Measurements from ENCODE around the gene NOB1. TPM values are rescaled to one million over a fixed set of nuclear protein-coding genes. Genes with fewer than 3 reads are reported as not detected.

The NOB1 gene
- total and polyA plus RNA-seq, 4 donors = 6.9 to 19.7 (median 12.5) TPM

DNA sequence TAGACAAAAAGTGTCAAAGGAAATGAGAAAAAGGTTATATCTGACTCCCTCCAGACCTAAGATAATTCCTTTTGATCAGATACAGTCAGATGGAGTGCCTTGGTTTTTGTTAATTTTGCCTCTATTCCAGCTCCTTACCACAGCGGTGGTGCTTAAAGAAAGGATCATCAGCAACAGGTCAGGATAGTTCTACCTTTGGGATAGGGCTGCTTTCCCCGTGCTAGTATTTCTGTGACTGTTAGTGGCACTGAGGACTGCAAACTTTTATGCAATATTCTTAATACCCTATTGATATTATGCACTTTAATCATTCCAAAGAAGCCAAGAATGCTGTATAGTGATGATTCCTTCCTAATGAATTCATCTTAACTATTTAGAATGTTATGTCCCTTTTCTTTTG is 52.9 kb downstream of the NOB1 start:
- H3K4me1 ChIP-seq (ENCODE audit: control insufficient read depth in 4 of 4, insufficient read depth in 4 of 4, low read length in 3 of 4) = no peaks in the 10 kb centered on the region
- TF ChIP-seq, protein P1, sequence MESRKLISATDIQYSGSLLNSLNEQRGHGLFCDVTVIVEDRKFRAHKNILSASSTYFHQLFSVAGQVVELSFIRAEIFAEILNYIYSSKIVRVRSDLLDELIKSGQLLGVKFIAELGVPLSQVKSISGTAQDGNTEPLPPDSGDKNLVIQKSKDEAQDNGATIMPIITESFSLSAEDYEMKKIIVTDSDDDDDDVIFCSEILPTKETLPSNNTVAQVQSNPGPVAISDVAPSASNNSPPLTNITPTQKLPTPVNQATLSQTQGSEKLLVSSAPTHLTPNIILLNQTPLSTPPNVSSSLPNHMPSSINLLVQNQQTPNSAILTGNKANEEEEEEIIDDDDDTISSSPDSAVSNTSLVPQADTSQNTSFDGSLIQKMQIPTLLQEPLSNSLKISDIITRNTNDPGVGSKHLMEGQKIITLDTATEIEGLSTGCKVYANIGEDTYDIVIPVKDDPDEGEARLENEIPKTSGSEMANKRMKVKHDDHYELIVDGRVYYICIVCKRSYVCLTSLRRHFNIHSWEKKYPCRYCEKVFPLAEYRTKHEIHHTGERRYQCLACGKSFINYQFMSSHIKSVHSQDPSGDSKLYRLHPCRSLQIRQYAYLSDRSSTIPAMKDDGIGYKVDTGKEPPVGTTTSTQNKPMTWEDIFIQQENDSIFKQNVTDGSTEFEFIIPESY (IDR thresholded peaks at IDR 0.05) = no peak
- TF ChIP-seq TAF1 (conservative IDR thresholded peaks at IDR 0.05) (no peak), FOXA1 (IDR thresholded peaks at IDR 0.05) (no peak), RXRA (IDR thresholded peaks at IDR 0.05) (no peak)
- TF ChIP-seq, protein P2, sequence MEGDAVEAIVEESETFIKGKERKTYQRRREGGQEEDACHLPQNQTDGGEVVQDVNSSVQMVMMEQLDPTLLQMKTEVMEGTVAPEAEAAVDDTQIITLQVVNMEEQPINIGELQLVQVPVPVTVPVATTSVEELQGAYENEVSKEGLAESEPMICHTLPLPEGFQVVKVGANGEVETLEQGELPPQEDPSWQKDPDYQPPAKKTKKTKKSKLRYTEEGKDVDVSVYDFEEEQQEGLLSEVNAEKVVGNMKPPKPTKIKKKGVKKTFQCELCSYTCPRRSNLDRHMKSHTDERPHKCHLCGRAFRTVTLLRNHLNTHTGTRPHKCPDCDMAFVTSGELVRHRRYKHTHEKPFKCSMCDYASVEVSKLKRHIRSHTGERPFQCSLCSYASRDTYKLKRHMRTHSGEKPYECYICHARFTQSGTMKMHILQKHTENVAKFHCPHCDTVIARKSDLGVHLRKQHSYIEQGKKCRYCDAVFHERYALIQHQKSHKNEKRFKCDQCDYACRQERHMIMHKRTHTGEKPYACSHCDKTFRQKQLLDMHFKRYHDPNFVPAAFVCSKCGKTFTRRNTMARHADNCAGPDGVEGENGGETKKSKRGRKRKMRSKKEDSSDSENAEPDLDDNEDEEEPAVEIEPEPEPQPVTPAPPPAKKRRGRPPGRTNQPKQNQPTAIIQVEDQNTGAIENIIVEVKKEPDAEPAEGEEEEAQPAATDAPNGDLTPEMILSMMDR (IDR thresholded peaks at IDR 0.05; ENCODE audit: low read depth, low read length, missing input control) = no peak
- H3K4me3 ChIP-seq (ENCODE audit: low read depth in 1 of 3, low read length in 3 of 3) = no peak overlapping the region
- peaks cover 1 to 11% (median 9%) of the 10 kb centered on the region in 4 donors for H3K36me3 ChIP-seq (ENCODE audit: control insufficient read depth in 4 of 4, insufficient read depth in 3 of 4, low read depth in 1 of 4, low read length in 3 of 4)
- DNase-seq (ENCODE audit: low spot score) = no peak
- no peaks in the 10 kb centered on the region for H3K9me3 ChIP-seq (ENCODE audit: control insufficient read depth in 4 of 4, low read length in 3 of 4)
- H3K27me3 ChIP-seq (ENCODE audit: control insufficient read depth in 4 of 4, insufficient read depth in 4 of 4, low read length in 3 of 4) = no peaks in the 10 kb centered on the region
- 96% methylated on average over 2 of the region's 2 CpGs for WGBS
- no peak overlapping the region for H3K27ac ChIP-seq (ENCODE audit: low read depth in 1 of 2, low read length in 2 of 2)
- H3K9ac ChIP-seq (ENCODE audit: low read depth in 1 of 2, low read length in 2 of 2) = no peak overlapping the region

DNA sequence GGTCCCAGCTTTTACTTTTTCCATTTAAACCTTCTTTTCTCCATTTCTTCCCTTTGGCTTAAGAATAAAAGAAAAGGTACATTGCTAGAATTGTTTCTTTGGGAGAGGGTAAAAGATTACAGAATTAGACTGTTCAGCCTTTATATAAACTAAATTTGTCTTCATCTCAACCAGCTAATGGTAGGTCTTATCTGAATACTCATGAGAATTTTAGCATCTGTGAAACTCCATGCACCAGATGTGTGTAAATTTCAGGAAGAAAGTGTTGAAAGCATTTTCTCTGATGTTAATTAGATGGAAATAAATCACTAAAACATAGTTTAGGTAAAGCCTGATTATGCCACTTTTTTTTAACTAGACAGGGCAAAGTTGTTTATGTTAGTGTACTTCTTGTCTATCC is 53.3 kb downstream of the NOB1 start:
- no peak for TF ChIP-seq FOXA1 (IDR thresholded peaks at IDR 0.05)
- TF ChIP-seq, protein P3, sequence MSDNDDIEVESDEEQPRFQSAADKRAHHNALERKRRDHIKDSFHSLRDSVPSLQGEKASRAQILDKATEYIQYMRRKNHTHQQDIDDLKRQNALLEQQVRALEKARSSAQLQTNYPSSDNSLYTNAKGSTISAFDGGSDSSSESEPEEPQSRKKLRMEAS (IDR thresholded peaks at IDR 0.05) = no peak
- no peak for TF ChIP-seq SP1 (IDR thresholded peaks at IDR 0.05)
- no peak for TF ChIP-seq RXRA (IDR thresholded peaks at IDR 0.05)
- no peak for TF ChIP-seq JUND (IDR thresholded peaks at IDR 0.05)
- TF ChIP-seq, protein P4, sequence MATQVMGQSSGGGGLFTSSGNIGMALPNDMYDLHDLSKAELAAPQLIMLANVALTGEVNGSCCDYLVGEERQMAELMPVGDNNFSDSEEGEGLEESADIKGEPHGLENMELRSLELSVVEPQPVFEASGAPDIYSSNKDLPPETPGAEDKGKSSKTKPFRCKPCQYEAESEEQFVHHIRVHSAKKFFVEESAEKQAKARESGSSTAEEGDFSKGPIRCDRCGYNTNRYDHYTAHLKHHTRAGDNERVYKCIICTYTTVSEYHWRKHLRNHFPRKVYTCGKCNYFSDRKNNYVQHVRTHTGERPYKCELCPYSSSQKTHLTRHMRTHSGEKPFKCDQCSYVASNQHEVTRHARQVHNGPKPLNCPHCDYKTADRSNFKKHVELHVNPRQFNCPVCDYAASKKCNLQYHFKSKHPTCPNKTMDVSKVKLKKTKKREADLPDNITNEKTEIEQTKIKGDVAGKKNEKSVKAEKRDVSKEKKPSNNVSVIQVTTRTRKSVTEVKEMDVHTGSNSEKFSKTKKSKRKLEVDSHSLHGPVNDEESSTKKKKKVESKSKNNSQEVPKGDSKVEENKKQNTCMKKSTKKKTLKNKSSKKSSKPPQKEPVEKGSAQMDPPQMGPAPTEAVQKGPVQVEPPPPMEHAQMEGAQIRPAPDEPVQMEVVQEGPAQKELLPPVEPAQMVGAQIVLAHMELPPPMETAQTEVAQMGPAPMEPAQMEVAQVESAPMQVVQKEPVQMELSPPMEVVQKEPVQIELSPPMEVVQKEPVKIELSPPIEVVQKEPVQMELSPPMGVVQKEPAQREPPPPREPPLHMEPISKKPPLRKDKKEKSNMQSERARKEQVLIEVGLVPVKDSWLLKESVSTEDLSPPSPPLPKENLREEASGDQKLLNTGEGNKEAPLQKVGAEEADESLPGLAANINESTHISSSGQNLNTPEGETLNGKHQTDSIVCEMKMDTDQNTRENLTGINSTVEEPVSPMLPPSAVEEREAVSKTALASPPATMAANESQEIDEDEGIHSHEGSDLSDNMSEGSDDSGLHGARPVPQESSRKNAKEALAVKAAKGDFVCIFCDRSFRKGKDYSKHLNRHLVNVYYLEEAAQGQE (IDR thresholded peaks at IDR 0.05) = no peak
- TF ChIP-seq HNF4A (conservative IDR thresholded peaks at IDR 0.05) = no peak
- no peak for TF ChIP-seq HNF4G (IDR thresholded peaks at IDR 0.05)
- no peak for TF ChIP-seq TAF1 (conservative IDR thresholded peaks at IDR 0.05)
- Histone ChIP-seq H3K9ac (ENCODE audit: low read depth in 1 of 2, low read length in 2 of 2) (no peak overlapping the region), H3K9me3 (ENCODE audit: control insufficient read depth in 4 of 4, low read length in 3 of 4) (no peaks in the 10 kb centered on the region), H3K27me3 (ENCODE audit: control insufficient read depth in 4 of 4, insufficient read depth in 4 of 4, low read length in 3 of 4) (no peaks in the 10 kb centered on the region), H3K36me3 (ENCODE audit: control insufficient read depth in 4 of 4, insufficient read depth in 3 of 4, low read depth in 1 of 4, low read length in 3 of 4) (peaks cover 1 to 13% (median 12%) of the 10 kb centered on the region in 4 donors), H3K27ac (ENCODE audit: low read depth in 1 of 2, low read length in 2 of 2) (no peak overlapping the region), H3K4me3 (ENCODE audit: low read depth in 1 of 3, low read length in 3 of 3) (no peak overlapping the region), H3K4me1 (ENCODE audit: control insufficient read depth in 4 of 4, insufficient read depth in 4 of 4, low read length in 3 of 4) (no peaks in the 10 kb centered on the region)
- DNase-seq (ENCODE audit: low spot score) = no peak

Measured in liver (tissue), 9 donors.